ENCODE measurements around the gene UNC5C. TPM values are rescaled to one million over a fixed set of nuclear protein-coding genes. Genes with fewer than 3 reads are reported as not detected.

UNC5C gene
- 0.01 TPM in 2 of 5 replicates, not detected in the others for total RNA-seq (2022; extraction: Qiagen RNA extraction; ENCODE audit: low read depth)

GRCh38 chr4:95548738-95549245 lies at the start of gene UNC5C:
Gene UNC5C, minus strand, starts transcription at chr4:95548973.

All from A549 treated with CpdA at 1 μM for 4 hours (cell line).